GM12864 (cell line): ENCODE results near the gene RFTN1.

ENCODE experiments used
- DNase-seq: peaks from one replicate; pipeline ENCODE4 v3.0.0-alpha.2; 2011; ENCODE audit warnings: low read depth
- H3K4me3 ChIP-seq: 2 replicates; pipeline ENCODE4 v1.5.1; 2011; ENCODE audit warnings: mild to moderate bottlenecking, low read depth, low read length, control low read depth
- TF ChIP-seq, protein P1 (sequence below): IDR thresholded peaks from 2 replicates; pipeline ENCODE4 v1.5.1; 2011; ENCODE audit warnings: low read depth, mild to moderate bottlenecking, moderate library complexity, low read length, control low read depth, inconsistent platforms; ENCODE audit errors: missing control alignments

The RFTN1 gene

DNA sequence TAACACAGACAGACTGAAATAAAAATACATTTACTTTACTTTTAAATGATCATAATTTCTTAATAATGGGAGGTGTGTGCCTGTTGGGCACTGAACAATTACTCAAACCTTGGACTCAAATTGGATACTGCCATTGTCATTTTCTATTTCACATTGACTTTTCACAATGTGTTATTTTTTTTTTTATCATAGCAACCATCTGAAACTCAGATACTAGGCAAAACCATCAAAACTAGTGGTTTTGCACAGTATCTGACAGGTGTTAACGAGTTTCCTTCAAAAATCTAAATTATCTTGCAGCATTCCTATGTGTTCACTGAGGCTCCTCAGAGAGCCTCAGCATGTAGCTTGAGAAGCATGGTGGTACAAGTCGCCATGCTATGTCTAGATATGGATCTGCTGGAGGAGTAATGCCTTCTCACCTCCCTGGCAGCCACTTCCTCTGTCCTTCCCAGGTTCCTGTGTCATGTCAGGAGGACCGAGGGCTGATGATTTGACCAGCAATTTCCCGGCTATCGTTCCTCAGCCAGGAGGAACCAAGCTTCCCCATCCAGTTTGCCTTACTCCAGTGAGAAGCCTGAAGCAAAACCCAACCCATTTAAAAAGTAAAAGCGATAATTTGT lies 29.9 kb upstream of the RFTN1 start:
- TF ChIP-seq, protein P1, sequence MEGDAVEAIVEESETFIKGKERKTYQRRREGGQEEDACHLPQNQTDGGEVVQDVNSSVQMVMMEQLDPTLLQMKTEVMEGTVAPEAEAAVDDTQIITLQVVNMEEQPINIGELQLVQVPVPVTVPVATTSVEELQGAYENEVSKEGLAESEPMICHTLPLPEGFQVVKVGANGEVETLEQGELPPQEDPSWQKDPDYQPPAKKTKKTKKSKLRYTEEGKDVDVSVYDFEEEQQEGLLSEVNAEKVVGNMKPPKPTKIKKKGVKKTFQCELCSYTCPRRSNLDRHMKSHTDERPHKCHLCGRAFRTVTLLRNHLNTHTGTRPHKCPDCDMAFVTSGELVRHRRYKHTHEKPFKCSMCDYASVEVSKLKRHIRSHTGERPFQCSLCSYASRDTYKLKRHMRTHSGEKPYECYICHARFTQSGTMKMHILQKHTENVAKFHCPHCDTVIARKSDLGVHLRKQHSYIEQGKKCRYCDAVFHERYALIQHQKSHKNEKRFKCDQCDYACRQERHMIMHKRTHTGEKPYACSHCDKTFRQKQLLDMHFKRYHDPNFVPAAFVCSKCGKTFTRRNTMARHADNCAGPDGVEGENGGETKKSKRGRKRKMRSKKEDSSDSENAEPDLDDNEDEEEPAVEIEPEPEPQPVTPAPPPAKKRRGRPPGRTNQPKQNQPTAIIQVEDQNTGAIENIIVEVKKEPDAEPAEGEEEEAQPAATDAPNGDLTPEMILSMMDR = no peak
- H3K4me3 ChIP-seq = no peak overlapping the region
- no peak for DNase-seq

- TF ChIP-seq, protein P1 = no peak
- H3K4me3 ChIP-seq = no peak overlapping the region
- no peak for DNase-seq
Observed at GRCh38 chr3:16538507-16538906, 25.0 kb upstream of the RFTN1 start.

DNA sequence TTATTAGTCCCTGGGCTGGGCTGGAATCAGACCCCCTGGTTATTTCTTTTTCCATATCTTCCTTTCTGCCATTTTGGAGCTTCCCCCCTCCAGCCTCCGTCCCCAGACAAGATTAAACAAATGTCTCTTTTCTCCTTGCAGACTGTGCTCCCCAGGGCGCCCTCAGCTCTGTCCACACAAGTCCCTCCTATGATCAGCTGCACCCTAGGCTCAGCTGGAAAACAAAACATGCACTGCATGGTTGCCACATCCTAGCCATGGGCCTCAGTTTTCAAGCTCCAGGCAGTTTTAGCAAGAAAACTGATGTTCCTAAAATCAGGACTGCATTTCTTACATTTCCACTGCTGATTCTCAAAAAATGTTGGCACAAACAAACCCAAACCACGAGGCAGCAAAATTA lies 23.5 kb upstream of the RFTN1 start:
- no peak overlapping the region for H3K4me3 ChIP-seq
- TF ChIP-seq, protein P1 = no peak
- DNase-seq = no peak

DNA sequence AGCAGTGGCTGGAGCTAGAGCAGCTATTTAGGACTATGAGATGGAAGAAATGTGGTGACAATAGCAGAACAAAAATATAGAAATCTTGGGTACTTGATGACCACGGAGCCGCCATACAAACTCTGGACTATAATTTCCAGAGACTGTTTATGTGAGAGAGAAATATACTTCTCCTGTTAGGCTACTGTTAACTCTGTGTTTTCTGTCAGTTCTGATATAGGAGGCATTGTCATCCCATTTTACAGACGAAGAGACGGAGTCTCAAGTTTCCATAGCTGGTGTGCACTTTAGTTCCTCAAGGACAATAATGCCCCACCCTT lies 22.8 kb upstream of the RFTN1 start:
- TF ChIP-seq, protein P1 = no peak
- no peak overlapping the region for H3K4me3 ChIP-seq
- DNase-seq = no peak

GRCh38 chr3:16534640-16535262 lies 21.3 kb upstream of the RFTN1 start:
- no peak for DNase-seq
- H3K4me3 ChIP-seq = no peak overlapping the region
- TF ChIP-seq, protein P1 = no peak

DNA sequence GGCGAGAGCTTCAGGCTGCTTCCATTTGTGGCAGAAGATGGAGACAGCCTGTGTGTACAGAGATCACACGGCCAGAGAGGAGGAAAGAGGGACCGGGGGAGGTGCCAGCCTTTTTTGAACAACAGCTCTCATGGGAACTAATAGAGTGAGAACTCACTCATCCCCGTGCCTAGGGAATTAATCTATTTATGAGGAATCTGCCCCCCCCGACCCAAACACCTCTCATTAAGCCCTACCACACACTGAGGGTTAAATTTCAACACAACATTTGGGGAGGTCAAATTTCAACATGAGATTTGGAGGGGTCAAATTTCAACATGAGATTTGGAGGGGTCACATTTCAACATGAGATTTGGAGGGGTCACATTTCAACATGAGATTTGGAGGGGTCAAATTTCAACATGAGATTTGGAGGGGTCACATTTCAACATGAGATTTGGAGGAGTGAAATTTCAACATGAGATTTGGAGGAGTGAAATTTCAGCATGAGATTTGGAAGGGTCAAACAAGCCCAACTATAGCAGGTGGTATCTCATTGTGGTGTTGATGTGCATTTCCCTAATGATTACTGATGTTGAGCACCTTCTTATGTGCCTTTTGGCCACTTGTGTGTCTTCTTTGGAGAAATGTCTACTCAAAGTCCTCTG lies 20.6 kb upstream of the RFTN1 start:
- H3K4me3 ChIP-seq = no peak overlapping the region
- TF ChIP-seq, protein P1 = no peak
- no peak for DNase-seq
